T-helper 2 cell treated with Interferon-gamma antibody and Interleukin-4, amounts not matched to agents 100 ng/mL and 5 ng/mL, for 36 hours (primary cell): Measurements from ENCODE around the gene ZNF385A. TPM values are rescaled to one million over a fixed set of nuclear protein-coding genes. Genes with fewer than 3 reads are reported as not detected.

Experiments
- intact Hi-C: fragments of 100-400 bp; cut with micrococcal nuclease; formaldehyde crosslinking; loops from one replicate; pipeline ENCODE4 v1.15.1; 2023
- total RNA-seq: library from RNA; stranded (reverse); gene quantifications from 2 replicates; pipeline ENCODE4 v1.2.3, GENCODE V29; 2022

The ZNF385A gene
- total RNA-seq, 1 donor from 2014 or later: 0.57 TPM

GRCh38 chr12:54394281-54394719, 9.8 kb upstream of the ZNF385A start:
- intact Hi-C loops: no loop called here

GRCh38 chr12:54393743-54394142, 9.2 kb upstream of the ZNF385A start:
- intact Hi-C loops: no loop called here

GRCh38 chr12:54393207-54393609, 8.7 kb upstream of the ZNF385A start:
- intact Hi-C loops: no loop called here

GRCh38 chr12:54392485-54393206, 8.1 kb upstream of the ZNF385A start:
- intact Hi-C loops: no loop called here

- intact Hi-C loops: no loop called here
Observed at GRCh38 chr12:54390668-54391551, 6.4 kb upstream of the ZNF385A start.

GRCh38 chr12:54390176-54390667, 5.7 kb upstream of the ZNF385A start:
- intact Hi-C loops: no loop called here

- intact Hi-C loops: no loop called here
Observed at GRCh38 chr12:54389607-54390175, 5.2 kb upstream of the ZNF385A start.

GRCh38 chr12:54389134-54389508, 4.6 kb upstream of the ZNF385A start:
- intact Hi-C loops: no loop called here

GRCh38 chr12:54388237-54389133, 4.0 kb upstream of the ZNF385A start:
- intact Hi-C loops: no loop called here

GRCh38 chr12:54387114-54387467, 2.6 kb upstream of the ZNF385A start:
- intact Hi-C loops: no loop called here

- intact Hi-C loops: no loop called here
Observed at GRCh38 chr12:54386403-54387113, 2.0 kb upstream of the ZNF385A start.

- intact Hi-C loops: no loop called here
Observed at GRCh38 chr12:54385251-54385914, 850 bp upstream of the ZNF385A start.

- intact Hi-C loops: no loop called here
Observed at GRCh38 chr12:54383041-54383609, 1.4 kb downstream of the ZNF385A start.

GRCh38 chr12:54381136-54381535, 3.4 kb downstream of the ZNF385A start:
- intact Hi-C loops: no loop called here

GRCh38 chr12:54379398-54380201, 4.9 kb downstream of the ZNF385A start:
- intact Hi-C loops: loop anchor here (1.0 kb wide), 1 partner anchor 11 kb away; no protein-coding TSS in a partner anchor

GRCh38 chr12:54378796-54379397, 5.6 kb downstream of the ZNF385A start:
- intact Hi-C loops: loop anchor here (1.0 kb wide), 1 partner anchor 11 kb away; no protein-coding TSS in a partner anchor

- intact Hi-C loops: no loop called here
Observed at GRCh38 chr12:54377797-54378515, 6.6 kb downstream of the ZNF385A start.
